Liver (tissue), 9 donors: Measurements from ENCODE around the gene STX11. TPM values are rescaled to one million over a fixed set of nuclear protein-coding genes. Genes with fewer than 3 reads are reported as not detected.
"Not testable (repeated sequence)": the region's sequence is repeated elsewhere in the genome, so short reads cannot be mapped to it uniquely, and the experiment has no call there.

ENCODE experiments used
- DNase-seq: peaks from one replicate; pipeline ENCODE4 v3.0.0-alpha.2; 2017; ENCODE audit warnings: low spot score
- H3K27ac ChIP-seq, 2 donors: one replicate each; pipeline ENCODE4 v1.7.0; 2013; ENCODE audit warnings: inconsistent platforms in 2 of 2, low read length in 2 of 2, control low read depth in 1 of 2, low read depth in 1 of 2, mild to moderate bottlenecking in 1 of 2
- H3K27me3 ChIP-seq, 4 donors: one replicate each; pipeline versions ENCODE4 v1.6.1 to v1.7.0; 2013; ENCODE audit warnings: low read length in 3 of 4, inconsistent platforms in 1 of 4, mild to moderate bottlenecking in 1 of 4, moderate library complexity in 1 of 4; ENCODE audit not compliant: control insufficient read depth in 4 of 4, insufficient read depth in 4 of 4
- H3K36me3 ChIP-seq, 4 donors: one replicate each; pipeline versions ENCODE4 v1.6.1 to v1.7.0; 2013; ENCODE audit warnings: low read length in 3 of 4, mild to moderate bottlenecking in 3 of 4, low read depth in 1 of 4, moderate library complexity in 1 of 4; ENCODE audit not compliant: control insufficient read depth in 4 of 4, insufficient read depth in 3 of 4
- H3K4me1 ChIP-seq, 4 donors: one replicate each; pipeline versions ENCODE4 v1.6.1 to v1.7.0; 2013; ENCODE audit warnings: low read length in 3 of 4, mild to moderate bottlenecking in 3 of 4, moderate library complexity in 1 of 4; ENCODE audit not compliant: control insufficient read depth in 4 of 4, insufficient read depth in 4 of 4
- H3K4me3 ChIP-seq, 3 donors: one replicate each; pipeline versions ENCODE4 v1.6.1 to v1.7.0; 2013; ENCODE audit warnings: low read length in 3 of 3, control low read depth in 1 of 3, low read depth in 1 of 3, mild to moderate bottlenecking in 1 of 3
- H3K9ac ChIP-seq, 2 donors: one replicate each; pipeline ENCODE4 v1.7.0; 2013; ENCODE audit warnings: low read length in 2 of 2, mild to moderate bottlenecking in 2 of 2, moderate library complexity in 2 of 2, control low read depth in 1 of 2, low read depth in 1 of 2
- H3K9me3 ChIP-seq, 4 donors: one replicate each; pipeline versions ENCODE4 v1.6.1 to v1.7.0; 2013; ENCODE audit warnings: low read length in 3 of 4; ENCODE audit not compliant: control insufficient read depth in 4 of 4
- EGR1 ChIP-seq, 2 donors: IDR thresholded peaks; 2 replicates each; pipeline ENCODE4 v1.6.1; 2016 to 2018; ENCODE audit warnings: antibody characterized with exemption in 2 of 2, low read depth in 2 of 2
- FOXA1 ChIP-seq: IDR thresholded peaks from 2 replicates; pipeline ENCODE4 v1.6.1; 2016; ENCODE audit warnings: antibody characterized with exemption
- FOXA2 ChIP-seq: IDR thresholded peaks from 2 replicates; pipeline ENCODE4 v1.6.1; 2016; ENCODE audit warnings: antibody characterized with exemption
- GABPA ChIP-seq, 2 donors: IDR thresholded peaks in 1 of 2; conservative IDR thresholded peaks in 1 of 2; 2 replicates each; pipeline ENCODE4 v1.6.1; 2016; ENCODE audit warnings: antibody characterized with exemption in 2 of 2, mild to moderate bottlenecking in 1 of 2, moderate library complexity in 1 of 2
- HNF4A ChIP-seq, 2 donors: conservative IDR thresholded peaks; 2 replicates each; pipeline ENCODE4 v1.6.1; 2016; ENCODE audit warnings: antibody characterized with exemption in 2 of 2, mild to moderate bottlenecking in 2 of 2
- NR2F2 ChIP-seq: IDR thresholded peaks from 2 replicates; pipeline ENCODE4 v1.6.1; 2016; ENCODE audit warnings: antibody characterized with exemption
- SP1 ChIP-seq: IDR thresholded peaks from 2 replicates; pipeline ENCODE4 v1.6.1; 2018; ENCODE audit warnings: antibody characterized with exemption, mild to moderate bottlenecking
- TAF1 ChIP-seq: conservative IDR thresholded peaks from 2 replicates; pipeline ENCODE4 v1.6.1; 2016; ENCODE audit warnings: antibody characterized with exemption, mild to moderate bottlenecking
- YY1 ChIP-seq: IDR thresholded peaks from 2 replicates; pipeline ENCODE4 v1.6.1; 2016; ENCODE audit warnings: antibody characterized with exemption, mild to moderate bottlenecking
- ZBTB33 ChIP-seq: IDR thresholded peaks from 2 replicates; pipeline ENCODE4 v1.6.1; 2016; ENCODE audit warnings: antibody characterized with exemption
- WGBS: extraction: QIAGEN DNeasy Blood & Tissue Kit; methylation state at CpG from one replicate; pipeline ENCODE4 v1.1.7; 2013; 5-methylcytosine and 5-hydroxymethylcytosine counted together
- polyA plus RNA-seq, 2 donors: library from polyadenylated mRNA; stranded (reverse) in 1 of 2; unstranded in 1 of 2; fragments of 200-250 nt in 1 of 2; fragments of >200 nt in 1 of 2; fragmentation: Nextera tagmentation in 1 of 2; extraction: Ambion mirVana in 1 of 2; gene quantifications; one replicate each; pipeline versions ENCODE4 v1.2.1 to v1.2.3, GENCODE V29; 2013 to 2015
- total RNA-seq, 2 donors: library from RNA; depleted of rRNA; stranded (reverse); fragments of >200 nt; gene quantifications; one replicate each; pipeline ENCODE4 v1.2.3, GENCODE V29; 2014
- TF ChIP-seq, protein P1 (sequence below): IDR thresholded peaks from 2 replicates; pipeline ENCODE4 v1.6.1; 2016; ENCODE audit warnings: antibody characterized with exemption
- TF ChIP-seq, protein P2 (sequence below): fragments of 150-350 bp; IDR thresholded peaks from 2 replicates; pipeline ENCODE4 v1.5.1; 2017; ENCODE audit warnings: improper control_type of control experiment, low read depth, low read length; ENCODE audit not compliant: missing input control
- donor health status: healthy.
- donor health status: healthy.
- donor health status: healthy.
- donor health status: healthy.
- donor health status: healthy.

The STX11 gene
- total and polyA plus RNA-seq, 4 donors = 1.3 to 4.9 (median 3.4) TPM

DNA sequence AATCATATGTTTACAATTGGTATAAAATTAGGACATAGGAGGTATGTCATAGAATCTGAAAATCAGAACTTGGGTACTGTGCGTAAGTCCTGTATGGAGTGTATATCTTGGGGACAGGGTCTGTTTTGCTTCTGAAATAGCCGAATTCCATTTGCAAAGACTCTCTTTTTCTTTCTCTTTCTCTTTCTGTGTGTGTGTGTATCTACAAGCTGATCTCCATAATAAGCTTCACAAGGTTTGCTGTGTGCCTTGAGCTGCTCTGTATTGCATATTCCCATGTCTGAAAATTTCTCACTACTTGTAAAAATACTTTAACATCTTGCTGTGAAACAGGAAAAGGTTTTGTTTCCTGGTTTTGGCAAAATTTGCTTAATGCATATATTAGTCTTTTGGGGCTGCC is 29.5 kb downstream of the STX11 start (continued):
- TF ChIP-seq NR2F2 (no peak), GABPA (IDR thresholded peaks at IDR 0.05 in 1 of 2, conservative IDR thresholded peaks at IDR 0.05 in 1 of 2) (no peak), YY1 (no peak), TAF1 (no peak), HNF4A (conservative IDR thresholded peaks at IDR 0.05) (no peak), SP1 (no peak), EGR1 (IDR thresholded peaks at IDR 0.05; ENCODE audit: low read depth in 2 of 2) (no peak)
- TF ChIP-seq, protein P1, sequence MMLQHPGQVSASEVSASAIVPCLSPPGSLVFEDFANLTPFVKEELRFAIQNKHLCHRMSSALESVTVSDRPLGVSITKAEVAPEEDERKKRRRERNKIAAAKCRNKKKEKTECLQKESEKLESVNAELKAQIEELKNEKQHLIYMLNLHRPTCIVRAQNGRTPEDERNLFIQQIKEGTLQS = no peak

GRCh38 chr6:144180354-144180753 is 30.0 kb downstream of the STX11 start:
- WGBS = 78% methylated on average over 1 of the region's 1 CpG

GRCh38 chr6:144181639-144182038 is 31.3 kb downstream of the STX11 start:
- Histone ChIP-seq H3K4me3 (no peak overlapping the region), H3K4me1 (no peaks in the 10 kb centered on the region), H3K9me3 (peaks cover 0 to under 1% (median 0%) of the 10 kb centered on the region in 4 donors), H3K9ac (no peak overlapping the region), H3K27ac (no peak overlapping the region), H3K27me3 (no peaks in the 10 kb centered on the region), H3K36me3 (no peaks in the 10 kb centered on the region)
- WGBS = 90% methylated on average over 2 of the region's 2 CpGs
- no peak for DNase-seq
- TF ChIP-seq FOXA1 = no peak
- no peak for TF ChIP-seq FOXA2
- TF ChIP-seq ZBTB33 = no peak
- TF ChIP-seq, protein P2, sequence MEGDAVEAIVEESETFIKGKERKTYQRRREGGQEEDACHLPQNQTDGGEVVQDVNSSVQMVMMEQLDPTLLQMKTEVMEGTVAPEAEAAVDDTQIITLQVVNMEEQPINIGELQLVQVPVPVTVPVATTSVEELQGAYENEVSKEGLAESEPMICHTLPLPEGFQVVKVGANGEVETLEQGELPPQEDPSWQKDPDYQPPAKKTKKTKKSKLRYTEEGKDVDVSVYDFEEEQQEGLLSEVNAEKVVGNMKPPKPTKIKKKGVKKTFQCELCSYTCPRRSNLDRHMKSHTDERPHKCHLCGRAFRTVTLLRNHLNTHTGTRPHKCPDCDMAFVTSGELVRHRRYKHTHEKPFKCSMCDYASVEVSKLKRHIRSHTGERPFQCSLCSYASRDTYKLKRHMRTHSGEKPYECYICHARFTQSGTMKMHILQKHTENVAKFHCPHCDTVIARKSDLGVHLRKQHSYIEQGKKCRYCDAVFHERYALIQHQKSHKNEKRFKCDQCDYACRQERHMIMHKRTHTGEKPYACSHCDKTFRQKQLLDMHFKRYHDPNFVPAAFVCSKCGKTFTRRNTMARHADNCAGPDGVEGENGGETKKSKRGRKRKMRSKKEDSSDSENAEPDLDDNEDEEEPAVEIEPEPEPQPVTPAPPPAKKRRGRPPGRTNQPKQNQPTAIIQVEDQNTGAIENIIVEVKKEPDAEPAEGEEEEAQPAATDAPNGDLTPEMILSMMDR = no peak

More at GRCh38 chr6:144180354-144180753, 30.0 kb downstream of the STX11 start:
- not testable (repeated sequence) for H3K9ac ChIP-seq, DNase-seq, H3K27ac ChIP-seq, H3K4me1 ChIP-seq, H3K4me3 ChIP-seq, H3K9me3 ChIP-seq, H3K27me3 ChIP-seq, H3K36me3 ChIP-seq

DNA sequence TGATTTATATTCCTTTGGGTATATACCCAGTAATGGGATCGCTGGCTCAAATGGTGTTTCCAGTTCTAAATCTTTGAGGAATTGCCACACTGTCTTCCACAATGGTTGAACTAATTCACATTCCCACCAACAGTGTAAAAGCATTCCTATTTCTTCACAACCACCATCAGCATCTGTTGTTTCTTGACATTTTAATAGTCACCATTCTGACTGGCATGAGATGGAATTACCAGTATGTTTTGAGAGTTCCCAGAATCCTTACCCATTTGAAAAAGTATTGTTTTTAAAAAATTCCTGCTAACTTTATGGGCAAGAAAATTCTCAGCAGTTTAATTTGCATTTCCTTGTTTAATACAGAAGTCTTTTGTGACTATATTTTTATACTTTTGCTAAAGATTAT is 33.9 kb downstream of the STX11 start:
- not testable (repeated sequence) for H3K36me3 ChIP-seq, H3K27me3 ChIP-seq, H3K9ac ChIP-seq, H3K4me1 ChIP-seq, H3K27ac ChIP-seq, H3K9me3 ChIP-seq, H3K4me3 ChIP-seq, DNase-seq
- 96% methylated on average over 1 of the region's 1 CpG for WGBS
